H1 (cell line): ENCODE measurements around the gene P3R3URF. TPM values are rescaled to one million over a fixed set of nuclear protein-coding genes. Genes with fewer than 3 reads are reported as not detected.

Experiments used
- BCL11A ChIP-seq, 2 experiments: IDR thresholded peaks; one replicate each; pipeline ENCODE4 v1.6.1; 2011; ENCODE audit warnings: low read depth in 2 of 2, low read length in 2 of 2, mild to moderate bottlenecking in 2 of 2
- JUND ChIP-seq: IDR thresholded peaks from 2 replicates; pipeline ENCODE4 v1.6.1; 2011; ENCODE audit warnings: mild to moderate bottlenecking, improper control_type of control experiment, low read length
- SUZ12 ChIP-seq: fragments of 200-600 bp; sonication (generic); IDR thresholded peaks from 2 replicates; pipeline ENCODE4 v1.6.1; 2012; ENCODE audit warnings: mild to moderate bottlenecking, inconsistent platforms, low read length, moderate library complexity, mixed read lengths
- polyA plus RNA-seq, 7 experiments: library from polyadenylated mRNA; depleted of rRNA in 3 of 7; stranded (reverse) in 5 of 7; unstranded in 2 of 7; fragments of >200 nt in 5 of 7; fragments of 200-250 nt in 2 of 7; gene quantifications; 1 replicate in 5 of 7; 2 replicates in 1 of 7; 4 replicates in 1 of 7; pipeline versions ENCODE4 v1.2.1 to v1.2.3, GENCODE V29; 2011 to 2013; ENCODE audit warnings: missing spikeins in 2 of 7, mixed read lengths in 2 of 7
- total RNA-seq: library from RNA; stranded (reverse); fragmentation: NEBNext Ultra II Directional; extraction: Animal tissue kit (Norgen Biotek cat#: 25700); gene quantifications from 2 replicates; pipeline ENCODE4 v1.2.1, GENCODE V29; 2021
- TF ChIP-seq, protein P1 (sequence below): fragments of 300-600 bp; sonication (generic); IDR thresholded peaks from 2 replicates; pipeline ENCODE4 v1.7.1; 2012; ENCODE audit warnings: low read length, moderate library complexity, mild to moderate bottlenecking, inconsistent platforms; ENCODE audit not compliant: insufficient replicate concordance
- TF ChIP-seq, protein P2 (sequence below): IDR thresholded peaks from 2 replicates; pipeline ENCODE4 v1.6.1; 2012; ENCODE audit warnings: inconsistent platforms

P3R3URF gene
- total and polyA plus RNA-seq, 2 of the 8 experiments (the other 6 are each of a cell fraction or from before 2014, with no cell fraction given): not detected

DNA sequence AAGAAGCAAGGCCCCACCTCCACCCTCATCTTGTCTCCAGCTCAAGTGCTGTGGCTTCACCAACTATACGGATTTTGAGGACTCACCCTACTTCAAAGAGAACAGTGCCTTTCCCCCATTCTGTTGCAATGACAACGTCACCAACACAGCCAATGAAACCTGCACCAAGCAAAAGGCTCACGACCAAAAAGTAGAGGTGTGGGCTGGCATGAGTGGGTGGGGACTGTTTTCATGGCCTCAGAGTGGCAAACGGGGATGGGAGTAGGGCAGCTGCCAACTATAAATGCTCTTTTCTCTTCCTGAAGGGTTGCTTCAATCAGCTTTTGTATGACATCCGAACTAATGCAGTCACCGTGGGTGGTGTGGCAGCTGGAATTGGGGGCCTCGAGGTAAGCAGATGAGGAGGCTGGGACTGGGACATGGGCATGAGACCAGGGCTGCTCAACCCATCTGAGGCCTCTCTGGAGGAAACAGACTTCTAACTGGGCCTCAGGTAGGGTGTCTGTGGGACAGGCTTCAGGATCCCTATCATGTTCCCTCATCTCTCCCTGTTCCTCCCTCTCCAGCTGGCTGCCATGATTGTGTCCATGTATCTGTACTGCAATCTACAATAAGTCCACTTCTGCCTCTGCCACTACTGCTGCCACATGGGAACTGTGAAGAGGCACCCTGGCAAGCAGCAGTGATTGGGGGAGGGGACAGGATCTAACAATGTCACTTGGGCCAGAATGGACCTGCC lies 8.8 kb upstream of the P3R3URF start (continued):
- TF ChIP-seq, protein P1, sequence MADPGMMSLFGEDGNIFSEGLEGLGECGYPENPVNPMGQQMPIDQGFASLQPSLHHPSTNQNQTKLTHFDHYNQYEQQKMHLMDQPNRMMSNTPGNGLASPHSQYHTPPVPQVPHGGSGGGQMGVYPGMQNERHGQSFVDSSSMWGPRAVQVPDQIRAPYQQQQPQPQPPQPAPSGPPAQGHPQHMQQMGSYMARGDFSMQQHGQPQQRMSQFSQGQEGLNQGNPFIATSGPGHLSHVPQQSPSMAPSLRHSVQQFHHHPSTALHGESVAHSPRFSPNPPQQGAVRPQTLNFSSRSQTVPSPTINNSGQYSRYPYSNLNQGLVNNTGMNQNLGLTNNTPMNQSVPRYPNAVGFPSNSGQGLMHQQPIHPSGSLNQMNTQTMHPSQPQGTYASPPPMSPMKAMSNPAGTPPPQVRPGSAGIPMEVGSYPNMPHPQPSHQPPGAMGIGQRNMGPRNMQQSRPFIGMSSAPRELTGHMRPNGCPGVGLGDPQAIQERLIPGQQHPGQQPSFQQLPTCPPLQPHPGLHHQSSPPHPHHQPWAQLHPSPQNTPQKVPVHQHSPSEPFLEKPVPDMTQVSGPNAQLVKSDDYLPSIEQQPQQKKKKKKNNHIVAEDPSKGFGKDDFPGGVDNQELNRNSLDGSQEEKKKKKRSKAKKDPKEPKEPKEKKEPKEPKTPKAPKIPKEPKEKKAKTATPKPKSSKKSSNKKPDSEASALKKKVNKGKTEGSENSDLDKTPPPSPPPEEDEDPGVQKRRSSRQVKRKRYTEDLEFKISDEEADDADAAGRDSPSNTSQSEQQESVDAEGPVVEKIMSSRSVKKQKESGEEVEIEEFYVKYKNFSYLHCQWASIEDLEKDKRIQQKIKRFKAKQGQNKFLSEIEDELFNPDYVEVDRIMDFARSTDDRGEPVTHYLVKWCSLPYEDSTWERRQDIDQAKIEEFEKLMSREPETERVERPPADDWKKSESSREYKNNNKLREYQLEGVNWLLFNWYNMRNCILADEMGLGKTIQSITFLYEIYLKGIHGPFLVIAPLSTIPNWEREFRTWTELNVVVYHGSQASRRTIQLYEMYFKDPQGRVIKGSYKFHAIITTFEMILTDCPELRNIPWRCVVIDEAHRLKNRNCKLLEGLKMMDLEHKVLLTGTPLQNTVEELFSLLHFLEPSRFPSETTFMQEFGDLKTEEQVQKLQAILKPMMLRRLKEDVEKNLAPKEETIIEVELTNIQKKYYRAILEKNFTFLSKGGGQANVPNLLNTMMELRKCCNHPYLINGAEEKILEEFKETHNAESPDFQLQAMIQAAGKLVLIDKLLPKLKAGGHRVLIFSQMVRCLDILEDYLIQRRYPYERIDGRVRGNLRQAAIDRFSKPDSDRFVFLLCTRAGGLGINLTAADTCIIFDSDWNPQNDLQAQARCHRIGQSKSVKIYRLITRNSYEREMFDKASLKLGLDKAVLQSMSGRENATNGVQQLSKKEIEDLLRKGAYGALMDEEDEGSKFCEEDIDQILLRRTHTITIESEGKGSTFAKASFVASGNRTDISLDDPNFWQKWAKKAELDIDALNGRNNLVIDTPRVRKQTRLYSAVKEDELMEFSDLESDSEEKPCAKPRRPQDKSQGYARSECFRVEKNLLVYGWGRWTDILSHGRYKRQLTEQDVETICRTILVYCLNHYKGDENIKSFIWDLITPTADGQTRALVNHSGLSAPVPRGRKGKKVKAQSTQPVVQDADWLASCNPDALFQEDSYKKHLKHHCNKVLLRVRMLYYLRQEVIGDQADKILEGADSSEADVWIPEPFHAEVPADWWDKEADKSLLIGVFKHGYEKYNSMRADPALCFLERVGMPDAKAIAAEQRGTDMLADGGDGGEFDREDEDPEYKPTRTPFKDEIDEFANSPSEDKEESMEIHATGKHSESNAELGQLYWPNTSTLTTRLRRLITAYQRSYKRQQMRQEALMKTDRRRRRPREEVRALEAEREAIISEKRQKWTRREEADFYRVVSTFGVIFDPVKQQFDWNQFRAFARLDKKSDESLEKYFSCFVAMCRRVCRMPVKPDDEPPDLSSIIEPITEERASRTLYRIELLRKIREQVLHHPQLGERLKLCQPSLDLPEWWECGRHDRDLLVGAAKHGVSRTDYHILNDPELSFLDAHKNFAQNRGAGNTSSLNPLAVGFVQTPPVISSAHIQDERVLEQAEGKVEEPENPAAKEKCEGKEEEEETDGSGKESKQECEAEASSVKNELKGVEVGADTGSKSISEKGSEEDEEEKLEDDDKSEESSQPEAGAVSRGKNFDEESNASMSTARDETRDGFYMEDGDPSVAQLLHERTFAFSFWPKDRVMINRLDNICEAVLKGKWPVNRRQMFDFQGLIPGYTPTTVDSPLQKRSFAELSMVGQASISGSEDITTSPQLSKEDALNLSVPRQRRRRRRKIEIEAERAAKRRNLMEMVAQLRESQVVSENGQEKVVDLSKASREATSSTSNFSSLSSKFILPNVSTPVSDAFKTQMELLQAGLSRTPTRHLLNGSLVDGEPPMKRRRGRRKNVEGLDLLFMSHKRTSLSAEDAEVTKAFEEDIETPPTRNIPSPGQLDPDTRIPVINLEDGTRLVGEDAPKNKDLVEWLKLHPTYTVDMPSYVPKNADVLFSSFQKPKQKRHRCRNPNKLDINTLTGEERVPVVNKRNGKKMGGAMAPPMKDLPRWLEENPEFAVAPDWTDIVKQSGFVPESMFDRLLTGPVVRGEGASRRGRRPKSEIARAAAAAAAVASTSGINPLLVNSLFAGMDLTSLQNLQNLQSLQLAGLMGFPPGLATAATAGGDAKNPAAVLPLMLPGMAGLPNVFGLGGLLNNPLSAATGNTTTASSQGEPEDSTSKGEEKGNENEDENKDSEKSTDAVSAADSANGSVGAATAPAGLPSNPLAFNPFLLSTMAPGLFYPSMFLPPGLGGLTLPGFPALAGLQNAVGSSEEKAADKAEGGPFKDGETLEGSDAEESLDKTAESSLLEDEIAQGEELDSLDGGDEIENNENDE: no peak
- TF ChIP-seq SUZ12: no peak
- no peak for TF ChIP-seq JUND
- TF ChIP-seq BCL11A (IDR thresholded peaks at IDR 0.05; ENCODE audit: low read depth in 2 of 2, low read length in 2 of 2): no peak
- TF ChIP-seq, protein P2, sequence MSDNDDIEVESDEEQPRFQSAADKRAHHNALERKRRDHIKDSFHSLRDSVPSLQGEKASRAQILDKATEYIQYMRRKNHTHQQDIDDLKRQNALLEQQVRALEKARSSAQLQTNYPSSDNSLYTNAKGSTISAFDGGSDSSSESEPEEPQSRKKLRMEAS: no peak
- TF ChIP-seq, all 59 proteins: peak for 0
